ENCODE measurements around the gene NOS2.

Gene NOS2

DNA sequence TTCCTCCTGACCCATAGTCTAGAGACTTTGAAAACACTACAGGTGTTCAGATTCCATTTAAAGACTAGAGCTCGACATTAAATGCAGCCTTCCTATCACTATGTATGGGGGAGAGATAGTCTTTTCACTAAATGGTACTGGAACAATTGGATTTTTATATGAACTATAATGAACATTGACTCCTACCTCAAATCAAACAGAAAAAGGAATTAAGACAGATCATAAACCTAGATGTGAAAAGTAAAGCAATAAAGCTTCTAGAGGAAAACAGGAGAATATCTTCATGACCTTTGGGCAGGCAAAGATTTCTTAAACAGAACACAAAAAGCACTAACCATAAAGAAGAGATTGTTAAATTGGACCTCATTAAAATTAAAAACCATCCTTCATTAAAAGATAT lies 18.8 kb upstream of the NOS2 start:
- DNase-seq (ENCODE audit: low read depth, low spot score): no peak

DNA sequence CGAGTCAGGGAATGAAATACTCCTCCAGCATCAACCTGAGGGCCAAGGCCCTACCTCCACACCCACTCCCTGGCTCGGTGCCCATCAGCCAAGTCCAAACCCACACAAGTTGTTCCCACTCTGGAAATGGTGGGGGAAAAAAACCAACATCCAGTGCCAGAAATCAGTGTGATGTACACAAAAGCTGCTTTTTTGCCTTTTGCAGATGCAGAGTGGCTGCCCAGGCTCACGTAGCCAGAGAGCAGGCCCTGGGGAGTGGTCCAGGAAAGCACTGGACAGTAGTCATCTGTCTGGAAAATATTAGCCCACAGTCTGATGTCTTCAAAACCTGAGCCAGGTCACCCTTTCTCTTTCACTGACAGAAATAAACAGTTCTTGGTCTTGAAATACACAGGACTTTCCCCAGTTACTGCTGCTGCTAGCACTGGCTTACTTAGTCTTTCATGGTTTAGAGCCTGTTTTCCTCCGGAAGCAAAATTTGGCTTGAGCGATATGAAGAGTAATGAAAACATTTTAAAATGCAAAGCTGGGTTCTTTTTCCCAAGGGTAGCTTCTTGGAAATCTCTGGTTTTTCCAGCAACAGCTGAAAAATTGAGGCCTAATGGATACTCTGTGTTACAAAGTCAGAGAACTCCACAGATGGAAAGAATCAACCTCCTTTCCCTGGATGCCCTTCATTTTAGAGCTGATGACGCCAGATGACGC lies 18.2 kb upstream of the NOS2 start:
- DNase-seq (ENCODE audit: low read depth, low spot score): no peak

DNA sequence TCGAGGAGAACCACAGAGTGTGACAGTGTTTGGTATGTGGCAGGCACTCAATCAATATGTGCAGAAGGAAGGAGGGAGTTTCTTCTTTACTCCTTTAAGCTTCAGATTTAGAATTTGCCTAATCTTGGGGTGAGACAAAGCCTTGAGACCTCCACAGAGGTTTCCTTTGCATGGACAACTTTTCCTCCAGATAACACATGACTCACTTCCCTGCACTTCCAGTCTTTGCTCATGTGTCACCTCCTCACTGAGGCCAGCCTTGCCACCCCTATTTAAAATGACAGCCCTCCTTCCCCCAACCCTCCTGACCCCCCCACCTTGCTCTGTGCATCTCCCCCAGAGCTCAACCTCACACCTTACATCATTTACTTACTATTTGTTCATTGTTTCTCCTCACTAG lies 17.4 kb upstream of the NOS2 start:
- DNase-seq (ENCODE audit: low read depth, low spot score): no peak

GRCh38 chr17:27816946-27817345 lies 16.6 kb upstream of the NOS2 start:
- DNase-seq (ENCODE audit: low read depth, low spot score): no peak

GRCh38 chr17:27811961-27812360 lies 11.6 kb upstream of the NOS2 start:
- no peak for DNase-seq (ENCODE audit: low read depth, low spot score)

DNA sequence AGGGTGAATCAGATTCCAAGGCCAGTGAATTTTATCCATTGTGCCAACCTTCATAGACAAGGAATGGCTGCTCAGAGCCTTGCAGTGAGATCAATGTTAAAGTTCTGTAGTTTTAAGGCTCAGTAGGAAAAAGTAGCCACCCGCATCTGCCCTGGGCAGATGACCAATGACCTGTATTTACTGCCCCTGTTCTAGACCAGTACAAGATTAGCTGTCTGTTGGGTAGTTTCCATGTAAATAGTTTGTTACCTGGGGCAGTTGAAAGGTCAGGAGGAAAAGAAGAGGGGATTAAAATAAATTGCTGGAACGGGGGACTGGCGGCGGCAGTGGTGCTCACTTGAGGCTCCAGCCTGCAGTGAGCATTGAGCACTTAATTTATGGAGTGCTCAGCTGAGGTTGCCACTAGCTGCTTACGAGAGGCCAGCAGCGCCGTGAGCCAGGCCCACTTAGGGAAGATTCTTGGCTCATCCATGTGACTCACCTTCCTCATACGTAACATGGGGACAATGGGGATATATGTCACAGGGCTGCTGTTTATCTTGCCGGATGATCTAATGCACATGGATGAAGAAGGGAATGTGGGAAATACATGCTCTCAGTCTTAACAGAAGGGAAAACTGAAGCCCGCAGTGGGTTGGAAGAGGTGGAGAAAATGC lies 10.7 kb upstream of the NOS2 start:
- DNase-seq (ENCODE audit: low read depth, low spot score): peak; percentile 27

- DNase-seq (ENCODE audit: low read depth, low spot score): no peak
Measured at GRCh38 chr17:27810211-27810901, 10.0 kb upstream of the NOS2 start.

DNA sequence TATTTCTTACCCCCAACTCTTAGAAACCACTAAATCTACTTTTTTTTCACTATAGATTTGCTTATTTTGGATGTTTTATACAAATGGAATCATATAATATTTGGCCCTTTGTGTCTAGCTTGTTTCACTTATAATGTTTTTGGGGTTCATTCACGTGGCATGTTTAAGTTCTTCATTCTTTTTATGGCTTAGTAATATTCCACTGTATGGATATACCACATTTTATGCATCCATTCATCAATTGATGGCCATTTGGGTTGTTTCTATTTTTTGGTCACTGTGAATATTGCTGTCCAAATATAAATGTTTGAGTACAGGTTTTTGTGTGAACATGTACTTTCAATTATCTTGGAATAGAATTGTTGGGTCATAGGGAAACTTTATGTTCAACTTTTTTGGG lies 9.2 kb upstream of the NOS2 start:
- no peak for DNase-seq (ENCODE audit: low read depth, low spot score)

DNA sequence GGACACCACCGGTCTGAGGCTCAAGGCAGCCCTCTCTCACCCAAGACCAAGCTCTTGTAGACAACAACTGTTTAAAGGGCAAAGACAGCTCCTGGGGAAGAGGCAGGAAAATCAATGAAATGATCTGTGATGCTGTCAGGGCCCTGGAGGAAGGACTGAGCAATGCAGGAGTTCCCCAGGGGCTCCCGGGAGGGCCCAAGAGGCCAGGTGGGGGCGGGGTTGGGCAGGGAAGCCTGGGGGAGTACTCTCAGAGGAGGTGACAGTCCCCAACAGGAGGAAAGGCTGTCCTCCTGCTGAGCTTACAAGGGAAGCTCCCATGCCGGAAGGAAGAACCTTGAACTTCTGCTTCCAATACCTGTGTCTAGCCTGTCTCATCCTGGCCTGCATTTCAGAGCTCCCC lies 8.3 kb upstream of the NOS2 start:
- DNase-seq (ENCODE audit: low read depth, low spot score): no peak

DNA sequence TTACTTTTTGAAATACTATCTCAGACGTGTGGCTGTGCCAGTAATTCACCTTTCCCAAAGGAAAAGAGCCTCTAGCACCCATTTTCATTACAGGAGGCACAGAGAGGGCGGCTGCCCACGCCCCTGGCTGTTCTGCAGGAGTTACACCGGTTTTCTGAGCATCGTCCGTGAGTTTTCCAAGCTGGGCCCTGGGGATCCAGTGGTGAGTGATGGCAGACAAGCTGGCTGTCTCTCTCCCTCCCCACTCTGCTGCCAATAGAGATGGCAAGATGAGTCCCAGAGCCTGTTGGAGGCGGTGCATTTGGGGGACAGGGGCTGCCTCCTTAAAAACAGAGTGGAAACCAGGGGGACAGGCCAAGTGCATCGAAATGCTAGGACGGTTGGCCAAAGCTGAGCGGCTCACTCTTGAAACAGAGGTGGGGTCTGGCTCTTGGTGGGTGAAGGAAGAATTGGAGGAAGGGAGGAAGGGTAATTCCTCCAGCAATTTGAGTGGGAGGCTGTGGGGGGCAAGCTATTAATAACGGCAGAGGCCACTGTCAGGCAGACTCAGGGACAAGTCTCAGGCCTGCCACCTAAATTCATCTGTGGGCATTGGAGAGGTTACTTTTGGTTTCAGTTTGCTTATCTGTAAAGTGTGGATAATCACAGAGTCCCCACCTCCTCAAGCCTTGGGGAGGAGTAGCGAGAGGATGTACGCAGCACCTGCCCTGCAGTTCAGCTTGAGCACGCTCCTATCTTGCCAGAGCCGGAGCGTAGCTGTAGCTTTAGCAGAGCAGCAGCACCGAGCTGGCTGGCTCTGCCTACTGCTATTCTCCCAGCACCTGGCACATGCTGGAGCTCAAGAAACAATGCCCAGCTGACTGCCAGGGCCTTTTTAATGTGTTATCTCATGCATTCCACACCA lies 7.5 kb upstream of the NOS2 start:
- DNase-seq (ENCODE audit: low read depth, low spot score): no peak

- peak; percentile 95 for DNase-seq (ENCODE audit: low read depth, low spot score)
Measured at GRCh38 chr17:27805520-27806146, 5.3 kb upstream of the NOS2 start.

DNA sequence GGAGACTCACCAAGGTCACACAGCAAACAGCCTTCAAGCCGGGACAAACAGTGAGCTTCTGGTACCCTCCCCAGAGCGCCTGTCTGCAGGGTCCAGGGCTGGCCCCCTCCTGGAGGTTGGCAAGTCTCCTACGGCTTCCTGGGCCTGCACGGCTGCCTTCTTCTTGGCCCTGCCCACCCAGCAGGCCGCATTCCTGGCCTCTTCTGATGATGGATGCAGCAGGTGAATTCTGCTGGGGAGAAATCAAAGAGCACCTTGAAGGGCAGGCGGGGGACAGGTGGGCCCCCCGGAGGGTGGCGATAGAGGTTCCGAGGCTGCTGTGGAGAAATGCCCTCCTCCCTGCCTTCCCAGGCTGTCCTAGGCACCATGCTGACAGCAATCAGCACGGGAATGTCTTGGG lies 3.8 kb upstream of the NOS2 start:
- no peak for DNase-seq (ENCODE audit: low read depth, low spot score)

- DNase-seq (ENCODE audit: low read depth, low spot score): peak; percentile 50
Measured at GRCh38 chr17:27802962-27803680, 2.8 kb upstream of the NOS2 start.

GRCh38 chr17:27802033-27802432 lies 1.7 kb upstream of the NOS2 start:
- no peak for DNase-seq (ENCODE audit: low read depth, low spot score)

- DNase-seq (ENCODE audit: low read depth, low spot score): no peak
Measured at GRCh38 chr17:27798376-27798775, 2.0 kb downstream of the NOS2 start.

- DNase-seq (ENCODE audit: low read depth, low spot score): no peak
Measured at GRCh38 chr17:27797390-27798091, 2.8 kb downstream of the NOS2 start.

GRCh38 chr17:27793906-27794569 lies 6.3 kb downstream of the NOS2 start:
- DNase-seq (ENCODE audit: low read depth, low spot score): no peak

DNA sequence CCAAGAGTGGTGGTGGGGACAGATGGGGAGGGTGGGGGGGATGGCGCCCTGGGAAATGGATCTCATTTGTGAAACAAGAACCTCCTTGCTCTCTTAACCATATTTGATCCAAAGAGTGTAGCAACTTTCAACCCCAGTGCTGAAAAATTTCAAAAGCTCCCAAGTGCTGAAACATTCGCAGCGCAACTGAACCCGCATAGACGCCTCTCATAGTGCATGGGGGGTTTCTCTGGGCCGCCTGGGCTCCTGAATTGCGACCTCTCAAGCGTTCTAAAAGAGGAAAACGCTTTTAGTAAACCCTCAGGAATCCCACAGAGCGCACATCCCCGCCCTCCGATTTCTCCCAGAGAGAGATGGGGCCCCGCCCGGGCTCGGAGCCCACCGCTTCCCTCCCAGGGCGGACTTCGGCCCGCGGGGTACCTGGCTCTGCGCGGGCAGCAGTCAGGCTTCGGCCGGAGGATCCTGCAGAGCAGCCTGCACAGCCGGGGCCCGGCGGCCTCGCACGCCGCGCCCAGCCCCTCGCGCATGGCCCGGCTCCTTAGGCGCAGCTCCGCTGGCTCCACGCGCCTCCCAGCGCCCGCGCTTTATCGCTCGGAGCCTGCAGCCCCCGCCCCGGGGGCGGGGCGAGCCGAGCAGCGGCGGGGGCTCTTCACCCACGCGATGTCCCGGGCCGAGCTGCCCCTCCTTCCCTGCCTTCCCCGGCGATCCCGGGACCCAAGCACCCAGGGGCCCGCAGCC lies 7.0 kb downstream of the NOS2 start:
- DNase-seq (ENCODE audit: low read depth, low spot score): peak; percentile 49

- DNase-seq (ENCODE audit: low read depth, low spot score): no peak
Measured at GRCh38 chr17:27792095-27792494, 8.2 kb downstream of the NOS2 start.
